Adrenal gland (tissue), 5 donors: ENCODE results near the gene GPR161.

ENCODE experiments used
- POLR2A ChIP-seq, 2 donors: fragments of 450-650 bp; IDR thresholded peaks; one replicate each; pipeline ENCODE4 v1.6.1; 2017; ENCODE audit warnings: antibody characterized with exemption in 2 of 2, mild to moderate bottlenecking in 2 of 2, moderate library complexity in 1 of 2
- TF ChIP-seq, protein P1 (sequence below), 6 experiments: fragments of 450-650 bp in 4 of 6; fragments of 200-600 bp in 2 of 6; sonication (generic) in 1 of 6; IDR thresholded peaks; 1 replicate in 5 of 6; 2 replicates in 1 of 6; pipeline versions ENCODE4 v1.5.1 to v1.8.0; 2016 to 2021; ENCODE audit warnings: antibody characterized with exemption in 6 of 6, mild to moderate bottlenecking in 2 of 6, moderate library complexity in 1 of 6
- donor health status: DM: no; HTN: no; CAD: no.

DNA sequence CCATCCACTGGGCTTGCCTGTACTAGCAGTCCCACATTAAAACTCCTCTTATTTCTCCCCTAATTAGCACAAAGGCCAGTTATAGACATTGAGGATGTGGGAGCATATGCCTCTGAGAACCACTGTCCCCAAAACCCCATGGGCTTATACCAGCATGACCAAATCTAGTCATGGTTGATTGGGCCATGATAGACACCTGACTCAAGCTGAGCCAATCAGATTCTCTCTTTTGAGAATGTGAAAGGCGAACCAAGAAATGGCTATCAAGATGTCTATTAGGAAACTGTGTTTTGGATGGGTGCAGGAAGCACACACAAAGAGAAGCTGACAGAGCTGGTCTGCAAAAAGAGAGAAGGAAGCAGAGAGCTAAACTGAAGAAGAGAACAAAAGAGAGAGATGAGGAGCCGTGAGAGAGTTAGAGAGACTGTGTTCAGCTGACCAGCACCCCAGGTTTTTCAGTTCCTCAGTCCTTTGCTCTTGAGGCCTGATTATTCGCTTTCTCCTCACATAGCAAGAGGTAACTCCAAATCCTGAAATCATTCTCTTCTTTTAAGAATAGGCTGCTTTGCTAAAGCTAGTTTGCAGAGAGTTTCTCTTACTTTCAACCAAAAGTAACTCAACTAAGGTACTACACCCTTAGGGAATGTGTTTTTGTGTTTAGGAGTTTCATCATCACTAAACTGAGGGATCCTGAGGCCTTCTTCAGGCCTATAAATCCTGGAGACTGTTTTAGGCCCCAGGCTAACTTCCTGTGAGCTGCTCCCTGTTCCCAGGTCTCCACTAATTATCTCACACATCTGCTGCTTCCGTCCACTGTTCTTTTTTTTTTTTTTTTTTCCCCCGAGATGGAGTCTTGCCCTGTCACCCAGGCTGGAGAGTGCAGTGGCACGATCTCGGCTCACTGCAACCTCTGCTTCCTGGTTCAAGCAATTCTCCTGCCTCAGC lies 34.1 kb upstream of the GPR161 start:
- TF ChIP-seq, protein P1, sequence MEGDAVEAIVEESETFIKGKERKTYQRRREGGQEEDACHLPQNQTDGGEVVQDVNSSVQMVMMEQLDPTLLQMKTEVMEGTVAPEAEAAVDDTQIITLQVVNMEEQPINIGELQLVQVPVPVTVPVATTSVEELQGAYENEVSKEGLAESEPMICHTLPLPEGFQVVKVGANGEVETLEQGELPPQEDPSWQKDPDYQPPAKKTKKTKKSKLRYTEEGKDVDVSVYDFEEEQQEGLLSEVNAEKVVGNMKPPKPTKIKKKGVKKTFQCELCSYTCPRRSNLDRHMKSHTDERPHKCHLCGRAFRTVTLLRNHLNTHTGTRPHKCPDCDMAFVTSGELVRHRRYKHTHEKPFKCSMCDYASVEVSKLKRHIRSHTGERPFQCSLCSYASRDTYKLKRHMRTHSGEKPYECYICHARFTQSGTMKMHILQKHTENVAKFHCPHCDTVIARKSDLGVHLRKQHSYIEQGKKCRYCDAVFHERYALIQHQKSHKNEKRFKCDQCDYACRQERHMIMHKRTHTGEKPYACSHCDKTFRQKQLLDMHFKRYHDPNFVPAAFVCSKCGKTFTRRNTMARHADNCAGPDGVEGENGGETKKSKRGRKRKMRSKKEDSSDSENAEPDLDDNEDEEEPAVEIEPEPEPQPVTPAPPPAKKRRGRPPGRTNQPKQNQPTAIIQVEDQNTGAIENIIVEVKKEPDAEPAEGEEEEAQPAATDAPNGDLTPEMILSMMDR (IDR thresholded peaks at IDR 0.05) = no peak
- no peak for TF ChIP-seq POLR2A (IDR thresholded peaks at IDR 0.05)
